Measurements from ENCODE around the gene GALNT15.

- TF ChIP-seq CTCF (optimal IDR thresholded peaks at IDR 0.05 in 1 of 3, IDR thresholded peaks at IDR 0.05 in 1 of 3, conservative IDR thresholded peaks at IDR 0.05 in 1 of 3; ENCODE audit: extremely low read depth in 1 of 3, insufficient read depth in 2 of 3, low read length in 3 of 3) (no peak), EZH2 (IDR thresholded peaks at IDR 0.05; ENCODE audit: low read length) (no peak)
Measured at GRCh38 chr3:16279010-16279801, 104.7 kb downstream of the GALNT15 start.

Measured in keratinocyte (primary cell).